Chondrocyte (in vitro differentiated cells): Measurements from ENCODE around the gene KIAA1217. TPM values are rescaled to one million over a fixed set of nuclear protein-coding genes. Genes with fewer than 3 reads are reported as not detected.

Experiments used
- DNase-seq: peaks from one replicate; pipeline ENCODE4 v3.0.0; 2021; ENCODE audit warnings: mixed read lengths, low spot score
- H3K27ac Mint-ChIP-seq: one replicate; pipeline ENCODE4 v1.8.0; 2021; ENCODE audit warnings: mild to moderate bottlenecking, moderate library complexity, mixed read lengths; ENCODE audit not compliant: unreplicated experiment
- H3K27me3 Mint-ChIP-seq: 2 replicates; pipeline ENCODE4 v1.8.0; 2021; ENCODE audit warnings: low read depth, mixed read lengths
- H3K36me3 Mint-ChIP-seq: 2 replicates; pipeline ENCODE4 v1.8.0; 2021; ENCODE audit warnings: low read depth, mixed read lengths
- H3K4me1 Mint-ChIP-seq: 2 replicates; pipeline ENCODE4 v1.8.0; 2021; ENCODE audit warnings: low read depth, mild to moderate bottlenecking, mixed read lengths
- H3K4me3 Mint-ChIP-seq: one replicate; pipeline ENCODE4 v1.8.0; 2021; ENCODE audit warnings: mild to moderate bottlenecking, moderate library complexity, mixed read lengths; ENCODE audit not compliant: unreplicated experiment
- H3K9me3 Mint-ChIP-seq: 2 replicates; pipeline ENCODE4 v1.8.0; 2021; ENCODE audit warnings: low read depth, mixed read lengths
- CTCF ChIP-seq: fragments of 200-600 bp; sonication (generic); IDR thresholded peaks from 2 replicates; pipeline ENCODE4 v1.5.0; 2021; ENCODE audit warnings: antibody characterized with exemption, mild to moderate bottlenecking, moderate library complexity
- total RNA-seq: library from RNA; stranded (reverse); gene quantifications from 3 replicates; pipeline ENCODE4 v1.2.1, GENCODE V29; 2021

KIAA1217 gene
- total RNA-seq, 1 donor from 2014 or later: 13.2 TPM

GRCh38 chr10:24556750-24557742 is 348.1 kb downstream of the KIAA1217 start:
- Mint-ChIP-seq H3K36me3 (no peaks in the 10 kb centered on the region), H3K4me1 (peaks cover 7% of the 10 kb centered on the region), H3K9me3 (no peaks in the 10 kb centered on the region), H3K27ac (no peak overlapping the region), H3K4me3 (no peak overlapping the region), H3K27me3 (peaks cover 20% of the 10 kb centered on the region)
- peak; percentile 88 for TF ChIP-seq CTCF
- no peak for DNase-seq

- H3K4me3 Mint-ChIP-seq: no peak overlapping the region
- DNase-seq: no peak
- H3K4me1 Mint-ChIP-seq: peaks cover 7% of the 10 kb centered on the region
- peaks cover 3% of the 10 kb centered on the region for H3K9me3 Mint-ChIP-seq
- no peak for TF ChIP-seq CTCF
- no peak overlapping the region for H3K27ac Mint-ChIP-seq
- peaks cover 11% of the 10 kb centered on the region for H3K27me3 Mint-ChIP-seq
- no peaks in the 10 kb centered on the region for H3K36me3 Mint-ChIP-seq
Measured at GRCh38 chr10:24561453-24561852, 352.5 kb downstream of the KIAA1217 start.

GRCh38 chr10:24568042-24568441 is 359.1 kb downstream of the KIAA1217 start:
- DNase-seq: no peak
- Mint-ChIP-seq H3K9me3 (peaks cover 3% of the 10 kb centered on the region), H3K27me3 (peaks cover 5% of the 10 kb centered on the region), H3K4me1 (no peaks in the 10 kb centered on the region), H3K4me3 (no peak overlapping the region), H3K27ac (no peak overlapping the region), H3K36me3 (no peaks in the 10 kb centered on the region)
- no peak for TF ChIP-seq CTCF

GRCh38 chr10:24569330-24569796 is 360.4 kb downstream of the KIAA1217 start:
- no peak for DNase-seq
- no peak for TF ChIP-seq CTCF
- Mint-ChIP-seq H3K4me3 (no peak overlapping the region), H3K9me3 (peaks cover 3% of the 10 kb centered on the region), H3K36me3 (no peaks in the 10 kb centered on the region), H3K4me1 (no peaks in the 10 kb centered on the region), H3K27me3 (peaks cover 2% of the 10 kb centered on the region), H3K27ac (no peak overlapping the region)

GRCh38 chr10:24569828-24570657 is 361.1 kb downstream of the KIAA1217 start:
- peaks cover 3% of the 10 kb centered on the region for H3K9me3 Mint-ChIP-seq
- H3K4me3 Mint-ChIP-seq: no peak overlapping the region
- H3K36me3 Mint-ChIP-seq: no peaks in the 10 kb centered on the region
- no peaks in the 10 kb centered on the region for H3K4me1 Mint-ChIP-seq
- no peaks in the 10 kb centered on the region for H3K27me3 Mint-ChIP-seq
- TF ChIP-seq CTCF: no peak
- H3K27ac Mint-ChIP-seq: no peak overlapping the region
- no peak for DNase-seq
